Hematopoietic multipotent progenitor cell treated with erythropoietin and hydrocortisone succinate and interleukin-3 and kit ligand, for 6 days (in vitro differentiated cells): ENCODE data around the gene SRXN1.
"Not testable (repeated sequence)": the region's sequence is repeated elsewhere in the genome, so short reads cannot be mapped to it uniquely, and the experiment has no call there.

Experiments used
- DNase-seq: peaks from one replicate; pipeline ENCODE4 v3.0.0-alpha.2; 2015

SRXN1 gene

DNA sequence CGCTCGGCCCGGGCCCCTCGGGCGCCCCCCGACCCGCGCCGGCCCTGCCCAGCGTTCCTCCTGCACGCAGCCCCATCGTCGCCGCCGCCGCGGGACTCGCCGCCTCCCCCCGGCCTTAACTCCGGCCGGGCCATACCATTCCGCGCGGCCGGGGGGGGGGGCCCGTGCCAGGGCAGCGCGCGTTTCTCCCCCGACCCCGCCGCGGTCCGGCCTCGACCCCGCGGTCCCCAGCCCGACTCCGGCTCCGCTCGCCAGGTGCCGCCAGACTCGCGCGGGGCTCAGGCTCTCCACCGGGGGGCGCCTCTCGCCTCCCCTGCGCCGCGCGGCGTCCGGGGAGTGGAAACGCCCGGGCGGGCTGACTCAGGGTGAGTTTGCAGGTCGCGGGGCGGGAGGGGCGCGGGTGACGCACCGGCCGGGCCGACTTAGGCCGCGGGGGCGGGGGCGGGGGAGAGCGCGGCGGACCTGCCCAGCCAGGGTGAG is at the start of gene SRXN1:
TSS of gene SRXN1 (minus strand) at position 91 of the 480 bp plus-strand sequence. CDS start at position 76, 15 bp downstream.
- DNase-seq: peak; percentile 94

DNA sequence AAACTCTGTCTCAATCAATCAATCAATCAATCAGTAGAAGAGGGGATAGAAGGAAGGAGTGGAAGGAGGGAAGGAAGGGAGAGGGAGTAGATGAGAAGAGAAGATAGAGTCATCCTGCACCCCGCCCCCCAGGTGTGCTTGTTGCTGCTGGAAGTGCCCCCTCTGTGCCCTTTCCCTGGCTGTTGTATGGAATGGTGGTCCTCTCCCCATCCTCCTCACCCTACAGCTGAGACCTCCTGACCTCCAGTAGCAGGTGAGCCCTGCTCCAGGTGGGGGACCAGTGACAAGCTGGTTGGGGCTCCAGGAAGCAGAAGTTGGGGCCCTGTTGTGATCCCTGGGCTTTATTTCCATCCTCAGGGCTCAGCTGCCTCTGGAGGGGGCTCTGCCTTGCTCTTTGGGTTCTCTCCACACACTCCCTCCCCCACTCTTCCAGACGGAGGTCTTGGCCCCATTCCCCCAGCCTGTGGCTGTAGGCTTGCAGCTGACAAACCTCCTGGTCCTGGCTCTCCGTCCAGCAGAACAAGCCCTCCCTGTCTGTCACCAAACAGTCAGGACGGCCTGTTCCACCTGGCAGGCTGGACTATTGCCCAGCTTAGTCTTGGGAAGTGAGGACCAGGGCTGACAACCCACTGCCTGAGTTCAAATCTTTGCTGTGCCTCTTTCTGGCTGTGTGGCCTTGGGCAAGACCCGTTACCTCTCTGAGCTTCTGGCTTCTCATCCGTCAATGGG is 48.6 kb upstream of the SRXN1 start:
- DNase-seq: no peak

DNA sequence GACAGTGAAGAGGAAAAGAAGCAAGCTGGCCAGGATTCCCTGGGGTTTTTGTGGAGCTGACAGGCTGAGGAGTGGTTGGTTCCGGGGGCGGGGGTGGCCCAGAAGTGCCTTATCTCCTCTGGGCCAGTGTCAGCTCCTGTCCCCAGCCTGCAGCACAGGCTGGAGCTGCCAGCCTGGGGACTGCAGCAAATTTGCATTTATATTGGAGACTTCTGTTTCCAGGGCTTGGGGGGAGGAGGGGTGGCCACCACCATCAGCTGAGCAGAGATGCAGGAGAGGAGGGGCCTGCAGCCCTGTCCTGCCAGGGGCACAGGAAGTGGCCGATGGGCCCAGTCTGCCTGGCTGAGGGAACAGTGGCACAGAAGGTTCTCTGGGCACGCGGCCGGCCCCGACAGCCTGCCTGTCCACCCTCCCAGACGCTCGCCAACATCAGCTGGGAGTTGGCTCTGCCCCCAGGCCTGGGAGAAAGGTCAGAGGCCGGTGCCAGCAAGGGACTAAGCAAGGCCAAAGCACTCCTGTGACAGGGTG is 46.9 kb upstream of the SRXN1 start:
- peak; percentile 54 for DNase-seq

DNA sequence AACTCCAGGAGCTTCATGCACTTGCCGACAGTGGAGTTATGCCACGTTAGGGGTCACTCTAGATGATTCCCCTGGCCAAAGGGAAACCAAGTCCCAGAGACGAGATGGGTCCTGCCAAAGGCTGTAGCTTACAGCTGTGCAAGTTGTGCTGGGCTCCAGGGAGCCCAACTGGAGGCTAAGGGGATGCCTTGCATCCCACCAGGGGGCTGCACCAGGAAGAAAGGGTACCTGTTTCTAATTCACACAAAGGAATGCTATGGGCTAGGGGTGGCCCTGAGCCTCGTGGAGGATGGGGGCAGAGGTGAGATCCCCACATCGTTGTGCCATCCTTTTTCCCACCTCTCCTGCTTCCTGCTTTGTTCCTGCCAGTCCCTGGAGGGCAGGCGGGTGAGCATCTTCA is 46.3 kb upstream of the SRXN1 start:
- DNase-seq: no peak

DNA sequence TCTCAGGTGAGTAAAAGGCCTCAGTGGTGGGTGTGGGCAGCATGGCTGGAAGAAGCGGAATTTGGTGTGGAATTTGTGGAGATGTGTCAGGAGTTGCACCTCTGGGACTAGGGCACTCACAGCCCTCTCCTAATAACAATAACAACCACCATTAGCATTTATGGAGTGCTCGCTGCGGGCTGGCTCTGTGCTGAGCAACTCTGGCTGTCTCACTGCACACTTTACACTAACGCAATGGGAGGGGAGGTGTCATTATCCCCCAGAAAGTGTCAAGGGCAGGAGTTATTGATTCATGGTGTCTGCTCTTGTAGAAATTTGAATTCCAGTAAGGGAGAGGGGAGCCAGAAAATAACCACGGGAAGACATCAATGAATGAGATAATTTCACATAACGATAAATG is 45.3 kb upstream of the SRXN1 start:
- DNase-seq: no peak

DNA sequence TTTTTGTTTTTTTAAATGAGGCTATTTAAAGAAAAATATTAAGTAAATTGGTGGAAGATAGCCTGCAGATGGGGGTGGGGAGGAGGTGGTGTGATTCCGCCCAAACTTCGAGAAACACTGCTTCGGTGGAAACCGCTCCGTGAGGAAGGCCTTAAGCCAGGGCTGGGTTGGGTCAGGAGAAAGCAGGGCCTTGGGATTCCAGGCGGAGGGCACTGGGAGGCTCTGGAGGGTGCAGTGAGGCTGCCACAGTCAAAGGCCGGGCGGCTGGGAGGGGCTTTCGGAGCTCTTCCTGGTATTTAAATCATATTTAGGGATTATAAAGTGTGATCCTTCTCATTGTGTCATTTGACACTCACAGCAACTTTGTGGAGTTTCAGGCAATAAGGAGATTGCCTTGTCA is 44.8 kb upstream of the SRXN1 start:
- DNase-seq: no peak

DNA sequence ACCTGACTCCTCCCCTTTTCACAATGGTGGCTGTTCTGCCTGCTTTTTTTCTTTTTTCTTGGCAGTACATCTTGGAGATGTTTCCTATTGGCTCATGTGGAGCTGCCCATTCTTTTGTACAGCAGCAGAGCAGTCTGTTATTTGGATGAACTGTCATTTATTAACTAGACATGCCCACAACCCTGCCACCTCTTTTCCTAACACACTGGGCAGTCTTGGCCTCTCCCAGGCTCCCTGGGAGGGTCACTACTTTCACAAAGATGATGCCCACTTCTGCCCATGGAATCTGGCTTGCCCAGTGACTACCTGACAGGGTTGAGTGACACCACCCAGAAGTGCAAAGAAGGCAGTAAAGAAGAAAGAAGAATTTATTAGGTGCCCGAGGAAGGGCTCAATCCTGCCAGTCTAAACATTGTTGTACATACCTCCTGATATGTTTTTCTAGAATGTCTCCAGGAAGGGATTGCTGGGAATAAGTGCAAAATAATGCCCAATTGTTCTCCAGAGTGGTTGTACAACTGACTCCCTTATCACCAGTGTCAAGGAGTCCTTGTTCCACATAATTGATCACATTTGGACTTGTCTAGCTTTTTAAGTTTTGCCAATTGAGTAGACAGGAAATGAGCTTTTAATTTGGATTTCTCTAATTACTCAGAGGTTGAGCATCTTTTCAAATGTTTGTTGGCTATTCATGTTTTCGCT is 42.3 kb upstream of the SRXN1 start:
- DNase-seq: no peak

DNA sequence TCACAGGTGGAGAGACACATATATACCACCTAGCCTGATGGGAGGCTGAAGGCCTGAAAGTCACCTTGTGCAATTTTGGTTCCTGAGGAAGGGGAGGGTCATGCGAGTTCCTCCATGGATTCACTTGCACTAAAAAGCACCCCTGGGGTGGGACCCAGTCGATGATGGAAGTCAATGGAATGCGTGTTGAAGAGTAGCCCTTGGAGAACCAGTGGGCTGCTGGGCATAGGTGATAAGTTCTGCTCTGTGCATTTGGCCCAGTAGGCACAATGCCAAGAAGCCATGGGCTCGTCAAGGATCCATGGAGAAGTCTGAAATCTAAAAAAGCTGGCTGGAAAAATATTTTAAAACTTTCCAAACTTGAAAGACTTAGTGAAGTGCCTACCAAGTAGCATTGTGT is 41.5 kb upstream of the SRXN1 start:
- DNase-seq: no peak

DNA sequence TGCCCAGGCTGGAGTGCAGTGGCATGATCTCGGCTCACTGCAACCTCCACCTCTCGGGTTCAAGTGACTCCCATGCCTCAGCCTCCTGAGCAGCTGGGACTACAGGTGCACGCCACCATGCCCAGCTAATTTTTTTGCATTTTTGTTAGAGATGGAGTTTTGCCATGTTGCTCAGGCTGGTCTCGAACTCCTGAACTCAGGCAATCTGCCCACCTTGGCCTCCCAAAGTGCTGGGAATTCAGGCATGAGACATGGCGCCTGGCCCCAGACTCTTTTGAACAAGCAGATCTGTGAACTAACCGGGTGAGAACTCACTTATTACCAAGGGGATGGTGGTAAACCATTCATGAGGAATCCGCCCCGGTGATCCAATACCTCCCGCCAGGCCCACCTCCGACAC is 40.8 kb upstream of the SRXN1 start:
- DNase-seq: not testable (repeated sequence)

DNA sequence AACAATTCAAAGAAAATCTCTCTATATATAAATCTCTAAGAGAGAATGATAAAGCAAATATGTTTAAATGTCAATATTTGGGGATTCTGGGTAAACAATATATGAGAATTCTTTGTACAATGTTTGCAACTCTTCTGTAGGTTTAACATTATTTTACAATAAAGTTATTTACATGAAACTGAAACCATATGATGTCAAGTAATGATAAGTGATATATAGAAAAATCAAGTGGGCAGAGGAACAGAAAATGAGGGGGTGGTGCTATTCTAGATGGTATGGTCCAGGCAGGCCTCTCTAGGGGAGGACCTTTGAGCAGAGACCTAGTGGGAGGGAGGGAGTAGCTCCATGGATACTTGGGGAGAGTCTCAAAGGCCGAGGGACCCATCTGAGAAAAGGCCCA is 39.0 kb upstream of the SRXN1 start:
- DNase-seq: no peak

DNA sequence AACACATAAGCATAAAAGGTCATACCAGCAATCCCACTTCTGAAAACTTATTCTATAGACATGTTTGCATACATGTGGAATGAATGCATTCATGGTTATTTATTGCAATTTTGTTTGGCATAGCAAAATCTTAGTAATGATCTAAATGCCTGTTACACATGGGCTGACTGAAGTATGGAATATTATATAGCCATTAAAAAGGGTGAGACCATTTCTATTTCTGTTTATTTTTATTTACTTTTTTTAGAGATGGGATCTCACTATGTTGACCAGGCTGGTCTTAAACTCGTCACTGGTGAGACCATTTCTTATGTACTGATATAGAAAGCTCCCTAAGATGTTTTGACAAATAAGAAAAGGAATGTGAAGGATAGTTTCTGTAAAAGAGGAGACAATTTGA is 36.9 kb upstream of the SRXN1 start:
- no peak for DNase-seq

DNA sequence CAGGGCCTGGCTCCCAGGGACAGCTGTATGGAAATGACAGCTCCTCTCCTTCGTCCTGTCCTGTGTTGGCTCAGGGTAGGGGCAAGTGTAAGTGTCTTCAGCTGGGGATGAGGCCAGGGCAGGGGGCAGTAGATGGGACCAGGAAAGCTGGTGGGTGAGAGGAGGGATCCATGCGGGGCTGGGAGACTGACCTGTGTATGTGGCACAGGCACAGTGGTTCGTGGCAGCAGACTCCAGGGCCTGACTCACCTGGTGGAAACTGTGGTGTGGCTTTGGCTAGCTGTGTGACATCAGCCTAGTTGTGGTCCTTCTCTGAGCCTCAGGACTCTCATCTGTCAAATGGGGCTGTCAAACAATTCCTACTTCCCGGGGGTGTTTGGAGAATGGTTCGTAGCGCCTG is 36.3 kb upstream of the SRXN1 start:
- DNase-seq: no peak

DNA sequence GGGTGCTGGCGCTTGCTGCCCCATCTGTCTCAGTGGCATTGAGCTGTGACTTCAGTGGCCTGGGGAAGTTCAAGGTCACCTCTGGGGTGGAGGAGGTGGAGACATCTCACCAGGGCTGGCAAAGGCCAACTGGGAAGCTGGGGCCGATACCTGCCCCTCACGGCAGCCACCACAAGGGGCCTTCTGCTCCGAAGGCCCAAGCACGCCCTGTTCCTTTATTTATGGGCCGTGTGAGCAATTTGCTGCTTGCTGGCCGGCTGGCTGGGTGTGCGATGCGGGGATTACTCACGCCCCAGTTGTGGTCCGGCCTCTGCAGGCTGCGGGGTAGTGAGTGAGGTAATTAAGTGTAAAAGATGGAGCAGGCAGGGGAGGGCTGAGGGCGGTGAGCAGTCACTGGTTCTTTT is 35.8 kb upstream of the SRXN1 start:
- DNase-seq: no peak

DNA sequence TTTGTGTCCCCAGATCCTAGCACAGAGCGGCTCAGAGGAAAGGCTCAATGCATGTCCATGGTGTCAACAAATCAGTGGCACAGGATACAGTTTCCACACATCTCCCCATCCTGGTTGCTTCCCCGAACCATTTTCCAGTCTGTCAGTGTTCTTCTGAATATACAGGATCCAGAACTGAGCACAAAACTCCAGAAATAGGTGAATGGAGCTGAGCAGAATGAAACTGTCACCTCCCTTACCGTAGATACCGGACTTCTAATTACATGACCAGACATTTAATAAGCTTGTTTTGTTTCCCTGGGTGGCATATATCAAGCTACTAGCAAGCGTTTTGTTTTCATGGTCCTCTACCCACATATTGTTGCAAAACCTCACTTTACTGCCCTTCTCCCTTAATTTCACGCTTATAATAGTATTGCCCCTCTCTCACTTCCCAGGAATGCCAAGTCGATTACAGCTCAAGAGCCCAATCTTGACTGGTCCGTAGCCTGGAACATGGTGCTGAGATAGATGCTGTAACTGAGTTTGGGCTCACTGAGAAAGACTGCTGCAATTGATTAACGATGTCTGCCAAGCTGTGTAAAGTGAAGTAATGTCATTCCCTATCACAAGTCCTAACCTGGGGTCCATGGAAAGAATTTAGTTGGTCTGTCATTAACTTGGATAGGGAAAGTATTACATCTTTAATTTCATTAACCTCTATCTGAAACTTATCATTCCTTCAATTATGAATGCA is 34.6 kb upstream of the SRXN1 start:
- no peak for DNase-seq

DNA sequence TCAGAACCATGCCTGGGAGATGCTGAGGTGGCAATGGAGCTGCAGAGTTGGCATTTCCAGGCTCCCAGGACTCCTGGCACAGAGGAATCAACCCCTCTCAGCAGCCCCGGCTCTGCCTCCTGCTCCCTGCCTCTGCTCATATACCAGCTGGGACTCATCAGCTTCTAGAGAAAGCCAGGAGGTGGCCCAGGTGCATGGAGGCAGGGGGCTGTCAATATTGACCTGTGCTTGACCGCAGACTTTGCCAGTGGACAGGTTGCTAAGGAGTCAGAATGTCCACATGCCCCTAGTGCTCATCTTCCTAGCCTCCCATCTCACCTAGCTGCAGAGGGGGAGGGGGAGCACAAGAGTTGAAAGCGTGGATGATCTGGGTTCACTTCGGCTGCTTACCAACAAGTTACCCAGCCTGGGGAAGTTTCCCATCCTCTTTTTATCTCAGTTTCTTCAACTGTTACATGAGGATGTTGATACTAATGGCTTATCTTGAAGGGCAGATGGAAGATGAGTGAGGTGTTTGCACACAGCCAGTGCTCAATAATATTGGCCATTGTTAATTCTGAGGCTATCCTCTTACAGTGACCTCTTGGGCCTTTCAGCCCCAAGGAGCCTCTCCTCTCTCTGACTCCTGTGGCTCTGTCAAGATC is 31.8 kb upstream of the SRXN1 start:
- peak; percentile 59 for DNase-seq

DNA sequence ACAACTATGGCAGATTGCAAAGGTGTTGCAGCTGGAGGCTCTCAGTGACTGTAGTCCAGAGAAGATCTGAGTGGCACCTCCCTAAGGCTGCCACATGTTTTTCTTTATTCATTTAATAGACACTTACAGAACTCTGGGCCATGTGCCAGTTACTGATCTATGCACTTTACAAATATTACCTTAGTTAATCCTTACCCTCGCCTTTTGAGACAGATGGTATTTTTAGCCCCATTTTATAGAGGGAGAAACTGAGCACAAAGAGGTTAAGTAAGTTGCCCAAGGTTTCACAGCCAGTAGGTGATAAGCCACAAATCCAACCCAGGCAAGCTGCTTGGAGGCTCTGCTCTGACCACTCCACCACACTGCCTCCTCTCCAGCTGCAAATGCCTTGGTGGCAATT is 29.1 kb upstream of the SRXN1 start:
- DNase-seq: no peak

DNA sequence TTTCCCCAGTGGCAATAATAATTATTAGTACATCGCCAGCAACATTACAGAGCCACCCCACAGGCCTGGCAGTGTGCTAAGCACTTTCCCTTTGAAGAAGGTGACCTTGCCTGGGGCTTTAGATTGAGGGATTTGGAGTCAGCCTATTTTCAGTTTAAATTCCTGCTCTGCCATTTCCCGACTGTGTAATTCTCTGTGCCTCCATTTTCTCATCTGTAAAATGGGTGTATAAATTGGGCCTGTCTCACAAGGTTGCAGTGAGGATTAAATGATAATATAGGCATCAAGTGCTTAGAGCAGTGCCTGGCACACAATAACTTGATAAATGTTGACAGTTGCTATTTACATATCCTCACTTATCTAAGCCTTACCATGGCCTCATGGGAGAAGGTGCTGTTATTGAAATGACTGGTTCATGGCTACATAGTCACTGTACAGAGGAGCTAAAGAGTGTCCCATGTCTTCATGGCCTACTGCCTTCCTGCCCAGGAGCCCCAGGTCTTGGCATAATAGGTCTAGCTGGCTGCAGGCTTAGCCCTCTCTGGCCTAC is 27.7 kb upstream of the SRXN1 start:
- peak; percentile 51 for DNase-seq

DNA sequence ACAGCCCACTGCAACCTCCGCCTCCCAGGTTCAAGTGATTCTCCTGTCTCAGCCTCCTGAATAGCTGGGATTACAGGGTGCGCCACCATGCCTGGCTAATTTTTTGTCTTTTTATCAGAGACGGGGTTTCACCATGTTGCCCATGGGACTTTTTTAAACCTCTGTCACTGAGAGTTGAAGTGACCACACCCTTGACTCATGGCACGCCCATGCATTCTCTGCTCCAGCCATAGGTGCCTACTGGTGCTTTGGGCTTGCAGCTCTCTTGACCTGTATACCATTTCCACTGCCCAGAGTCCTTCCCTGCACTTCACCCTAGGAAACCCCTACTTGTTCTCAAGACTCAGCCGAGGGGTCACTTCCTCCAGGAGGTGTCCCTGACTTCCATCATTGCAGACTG is 25.0 kb upstream of the SRXN1 start:
- peak; percentile 54 for DNase-seq

DNA sequence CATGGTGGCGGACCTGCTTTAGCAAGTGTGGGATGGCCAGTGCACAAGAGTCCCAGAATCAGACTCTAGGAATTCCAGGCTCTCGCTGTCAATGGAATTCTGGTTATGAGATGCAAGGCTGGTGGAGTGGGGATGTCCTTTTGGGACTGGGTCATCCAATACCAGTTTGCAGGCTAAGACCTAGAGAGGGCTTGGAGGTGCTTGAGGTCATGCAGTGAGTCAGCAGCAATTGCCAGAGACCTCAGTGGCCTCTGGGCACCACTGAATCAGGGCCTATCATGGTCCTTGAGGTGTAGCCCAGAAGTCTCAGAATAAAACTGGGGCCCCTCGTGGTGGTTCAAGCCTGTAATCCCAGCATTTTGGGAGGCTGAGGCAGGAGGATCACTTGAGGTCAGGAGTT is 24.0 kb upstream of the SRXN1 start:
- DNase-seq: no peak

DNA sequence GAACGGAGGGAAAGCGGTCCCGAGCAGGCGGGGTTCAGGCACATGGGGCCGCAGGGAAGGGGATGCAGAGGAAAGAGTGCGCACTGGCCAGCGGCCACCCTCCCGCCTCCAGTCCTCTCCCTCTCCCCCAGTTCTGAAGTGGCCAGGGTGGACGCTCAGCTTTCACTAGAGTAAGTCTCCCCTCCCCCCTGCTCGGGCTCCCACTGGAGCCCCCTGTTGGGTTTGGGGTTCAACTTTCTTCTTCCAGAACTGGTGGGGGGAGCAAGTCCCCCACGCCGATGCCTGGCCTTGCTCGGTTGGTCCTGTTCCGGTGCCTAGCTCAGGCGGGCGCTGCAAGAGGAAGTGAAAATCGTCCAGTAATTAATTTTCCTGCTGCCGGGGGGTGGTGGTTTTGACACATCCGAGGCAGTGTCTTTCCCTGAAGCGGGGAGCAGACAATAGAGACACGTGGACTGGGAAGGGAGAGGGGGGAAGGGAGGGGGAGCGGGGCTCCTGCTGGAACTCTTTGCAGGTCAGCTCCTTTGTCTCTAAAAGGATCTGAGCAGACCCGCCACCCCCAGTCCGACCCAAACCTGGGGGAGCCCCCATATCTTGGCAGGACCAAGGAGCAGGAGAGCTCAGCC is 23.4 kb upstream of the SRXN1 start:
- DNase-seq: no peak

DNA sequence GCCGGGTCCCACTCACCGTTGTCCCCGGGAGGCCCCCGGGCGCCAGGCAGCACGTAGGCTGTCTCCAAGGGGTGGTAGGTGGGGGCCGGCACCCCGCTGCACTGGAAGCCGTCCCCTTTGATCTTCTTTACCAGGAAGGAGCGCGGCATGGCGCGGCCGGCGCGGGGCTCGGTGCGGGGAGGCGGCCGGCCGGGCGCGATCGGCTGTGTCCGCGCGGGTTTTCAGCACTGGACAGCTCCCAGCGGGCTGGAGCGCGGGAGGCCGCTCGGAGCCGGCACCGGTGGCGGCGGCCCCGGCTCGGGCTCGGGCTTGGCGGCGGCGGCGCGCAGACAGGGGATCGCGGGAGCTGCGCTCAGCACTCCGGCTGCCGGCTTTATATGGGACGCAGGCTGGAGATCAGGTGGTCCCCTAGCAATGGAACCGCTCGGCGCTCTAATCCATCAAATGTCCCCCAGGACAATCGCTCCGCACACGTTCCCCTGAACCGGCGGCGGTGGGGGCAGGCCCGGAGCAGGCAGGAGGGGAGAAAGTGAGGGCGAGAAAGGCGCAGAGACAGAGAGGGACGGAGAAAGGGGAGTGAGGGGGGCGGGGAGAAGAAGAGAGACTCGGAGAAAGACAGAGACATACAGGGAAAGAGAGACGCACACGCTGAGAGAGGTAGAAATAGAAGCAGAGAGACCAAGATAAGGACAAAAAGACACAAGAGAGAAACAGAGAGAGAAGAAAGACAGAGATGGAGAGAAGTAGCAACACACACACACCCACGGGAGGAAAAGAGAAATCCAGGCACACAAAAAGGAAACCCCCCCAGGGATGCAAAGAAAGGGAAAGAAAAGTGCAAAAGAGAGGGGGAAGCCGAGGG is 22.7 kb upstream of the SRXN1 start, which contains the start of gene SCRT2:
TSS of gene SCRT2 (minus strand) at position 350 of the 862 bp plus-strand sequence. CDS start at position 149, 201 bp downstream.
- DNase-seq: peak; percentile 77
